ENCODE data around the gene RFX2. TPM values are rescaled to one million over a fixed set of nuclear protein-coding genes. Genes with fewer than 3 reads are reported as not detected.

RFX2 gene
- total RNA-seq, 1 donor from 2014 or later = 1.2 TPM

DNA sequence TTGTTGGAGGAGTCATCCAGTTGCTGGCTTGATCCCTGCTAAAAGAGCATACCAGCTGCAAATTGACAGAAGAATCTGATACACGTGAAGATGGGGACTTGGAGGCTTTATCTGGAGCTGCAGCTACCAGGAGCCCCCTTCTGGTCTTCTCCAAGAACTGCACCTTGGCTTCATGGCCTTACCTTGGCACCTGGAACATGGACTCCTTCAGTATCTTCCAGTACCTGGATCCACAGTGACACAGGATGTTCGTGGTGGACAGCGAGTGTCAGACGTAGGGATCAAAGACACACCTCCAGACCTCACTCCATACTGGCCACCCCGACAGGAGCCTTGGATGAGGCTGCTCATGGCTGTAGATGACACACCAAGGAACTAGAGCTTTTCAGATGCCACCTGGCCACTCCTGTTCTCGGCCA lies 15.3 kb upstream of the RFX2 start:
- Mint-ChIP-seq H3K4me1 (ENCODE audit: unreplicated experiment) (no peaks in the 10 kb centered on the region), H3K4me3 (ENCODE audit: unreplicated experiment) (no peak overlapping the region), H3K27ac (ENCODE audit: unreplicated experiment) (no peak overlapping the region), H3K36me3 (ENCODE audit: low read depth, unreplicated experiment) (no peaks in the 10 kb centered on the region), H3K27me3 (ENCODE audit: unreplicated experiment) (peaks cover 2% of the 10 kb centered on the region), H3K9me3 (ENCODE audit: unreplicated experiment) (no peaks in the 10 kb centered on the region)
- TF ChIP-seq, protein P1, sequence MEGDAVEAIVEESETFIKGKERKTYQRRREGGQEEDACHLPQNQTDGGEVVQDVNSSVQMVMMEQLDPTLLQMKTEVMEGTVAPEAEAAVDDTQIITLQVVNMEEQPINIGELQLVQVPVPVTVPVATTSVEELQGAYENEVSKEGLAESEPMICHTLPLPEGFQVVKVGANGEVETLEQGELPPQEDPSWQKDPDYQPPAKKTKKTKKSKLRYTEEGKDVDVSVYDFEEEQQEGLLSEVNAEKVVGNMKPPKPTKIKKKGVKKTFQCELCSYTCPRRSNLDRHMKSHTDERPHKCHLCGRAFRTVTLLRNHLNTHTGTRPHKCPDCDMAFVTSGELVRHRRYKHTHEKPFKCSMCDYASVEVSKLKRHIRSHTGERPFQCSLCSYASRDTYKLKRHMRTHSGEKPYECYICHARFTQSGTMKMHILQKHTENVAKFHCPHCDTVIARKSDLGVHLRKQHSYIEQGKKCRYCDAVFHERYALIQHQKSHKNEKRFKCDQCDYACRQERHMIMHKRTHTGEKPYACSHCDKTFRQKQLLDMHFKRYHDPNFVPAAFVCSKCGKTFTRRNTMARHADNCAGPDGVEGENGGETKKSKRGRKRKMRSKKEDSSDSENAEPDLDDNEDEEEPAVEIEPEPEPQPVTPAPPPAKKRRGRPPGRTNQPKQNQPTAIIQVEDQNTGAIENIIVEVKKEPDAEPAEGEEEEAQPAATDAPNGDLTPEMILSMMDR (IDR thresholded peaks at IDR 0.05; ENCODE audit: unreplicated experiment) = peak; percentile 69
- DNase-seq (ENCODE audit: low spot score) = peak; percentile 35

DNA sequence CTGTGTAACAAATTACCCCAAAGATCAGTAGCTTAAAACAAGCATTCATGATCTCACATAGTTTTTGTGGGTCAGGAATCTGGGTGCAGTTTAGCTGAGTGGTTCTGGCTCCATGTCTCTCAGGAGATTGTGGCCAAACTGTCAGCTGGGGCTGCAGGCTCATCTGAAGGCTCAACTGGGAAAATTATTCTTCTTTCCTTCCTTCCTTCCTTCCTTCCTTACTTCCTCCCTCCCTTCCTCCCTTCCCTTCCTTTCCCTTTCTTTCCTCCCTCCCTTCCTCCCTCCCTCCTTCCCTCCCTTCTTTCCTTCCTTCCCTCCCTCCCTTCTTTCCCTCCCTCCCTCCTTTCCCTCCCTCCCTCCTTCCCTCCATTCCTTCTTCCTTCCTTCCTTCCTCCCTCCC lies 8.7 kb upstream of the RFX2 start:
- Mint-ChIP-seq H3K4me3 (ENCODE audit: unreplicated experiment) (no peak overlapping the region), H3K4me1 (ENCODE audit: unreplicated experiment) (no peaks in the 10 kb centered on the region), H3K36me3 (ENCODE audit: low read depth, unreplicated experiment) (peaks cover 5% of the 10 kb centered on the region), H3K27me3 (ENCODE audit: unreplicated experiment) (peaks cover 5% of the 10 kb centered on the region), H3K27ac (ENCODE audit: unreplicated experiment) (no peak overlapping the region), H3K9me3 (ENCODE audit: unreplicated experiment) (peaks cover 5% of the 10 kb centered on the region)
- no peak for DNase-seq (ENCODE audit: low spot score)
- TF ChIP-seq, protein P1 (IDR thresholded peaks at IDR 0.05; ENCODE audit: unreplicated experiment) = no peak

DNA sequence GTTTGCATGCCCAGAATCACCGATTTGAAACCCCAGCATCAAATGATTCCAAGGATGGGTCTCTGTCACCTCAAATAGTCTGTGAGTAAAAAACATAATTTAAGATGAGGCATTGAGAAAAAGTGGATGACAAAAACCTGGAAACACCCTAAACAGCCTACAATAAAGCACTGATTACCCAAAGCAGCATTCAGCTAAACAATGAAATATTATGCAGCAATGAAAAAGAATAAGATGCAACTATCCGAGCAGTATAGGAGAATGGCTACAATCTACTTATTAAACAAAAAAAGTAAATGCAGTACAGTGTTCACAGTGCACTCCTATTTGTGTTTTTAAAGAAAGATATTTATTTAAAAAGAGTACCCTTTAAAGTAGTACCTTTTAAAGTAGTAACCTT lies 7.7 kb upstream of the RFX2 start:
- TF ChIP-seq, protein P1 (IDR thresholded peaks at IDR 0.05; ENCODE audit: unreplicated experiment) = no peak
- Mint-ChIP-seq H3K4me1 (ENCODE audit: unreplicated experiment) (no peaks in the 10 kb centered on the region), H3K9me3 (ENCODE audit: unreplicated experiment) (peaks cover 5% of the 10 kb centered on the region), H3K36me3 (ENCODE audit: low read depth, unreplicated experiment) (peaks cover 5% of the 10 kb centered on the region), H3K27me3 (ENCODE audit: unreplicated experiment) (peaks cover 7% of the 10 kb centered on the region), H3K27ac (ENCODE audit: unreplicated experiment) (no peak overlapping the region), H3K4me3 (ENCODE audit: unreplicated experiment) (no peak overlapping the region)
- no peak for DNase-seq (ENCODE audit: low spot score)

DNA sequence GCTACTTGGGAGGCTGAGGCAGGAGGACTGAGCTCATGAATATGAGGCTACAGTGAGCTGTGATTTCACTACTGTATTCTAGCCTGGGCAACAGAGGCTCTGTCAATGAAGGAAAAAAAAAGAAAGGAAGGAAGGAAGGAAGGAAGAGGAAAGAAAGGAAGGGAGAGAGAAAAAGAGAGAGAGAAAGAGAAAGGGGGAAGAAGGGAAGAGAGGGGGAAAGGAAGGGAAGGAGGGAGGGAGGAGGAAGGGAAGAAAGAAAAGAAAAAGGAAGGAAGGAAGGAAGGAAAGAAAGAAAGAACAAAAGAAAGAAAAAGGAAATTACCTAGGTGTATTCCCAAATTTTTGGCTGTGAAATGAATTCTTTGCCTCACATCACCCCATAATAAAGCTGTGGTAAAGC lies 7.2 kb upstream of the RFX2 start:
- no peak overlapping the region for H3K27ac Mint-ChIP-seq (ENCODE audit: unreplicated experiment)
- H3K4me3 Mint-ChIP-seq (ENCODE audit: unreplicated experiment) = no peak overlapping the region
- peaks cover 7% of the 10 kb centered on the region for H3K27me3 Mint-ChIP-seq (ENCODE audit: unreplicated experiment)
- peaks cover 5% of the 10 kb centered on the region for H3K36me3 Mint-ChIP-seq (ENCODE audit: low read depth, unreplicated experiment)
- TF ChIP-seq, protein P1 (IDR thresholded peaks at IDR 0.05; ENCODE audit: unreplicated experiment) = no peak
- peaks cover 5% of the 10 kb centered on the region for H3K9me3 Mint-ChIP-seq (ENCODE audit: unreplicated experiment)
- H3K4me1 Mint-ChIP-seq (ENCODE audit: unreplicated experiment) = no peaks in the 10 kb centered on the region
- DNase-seq (ENCODE audit: low spot score) = no peak

DNA sequence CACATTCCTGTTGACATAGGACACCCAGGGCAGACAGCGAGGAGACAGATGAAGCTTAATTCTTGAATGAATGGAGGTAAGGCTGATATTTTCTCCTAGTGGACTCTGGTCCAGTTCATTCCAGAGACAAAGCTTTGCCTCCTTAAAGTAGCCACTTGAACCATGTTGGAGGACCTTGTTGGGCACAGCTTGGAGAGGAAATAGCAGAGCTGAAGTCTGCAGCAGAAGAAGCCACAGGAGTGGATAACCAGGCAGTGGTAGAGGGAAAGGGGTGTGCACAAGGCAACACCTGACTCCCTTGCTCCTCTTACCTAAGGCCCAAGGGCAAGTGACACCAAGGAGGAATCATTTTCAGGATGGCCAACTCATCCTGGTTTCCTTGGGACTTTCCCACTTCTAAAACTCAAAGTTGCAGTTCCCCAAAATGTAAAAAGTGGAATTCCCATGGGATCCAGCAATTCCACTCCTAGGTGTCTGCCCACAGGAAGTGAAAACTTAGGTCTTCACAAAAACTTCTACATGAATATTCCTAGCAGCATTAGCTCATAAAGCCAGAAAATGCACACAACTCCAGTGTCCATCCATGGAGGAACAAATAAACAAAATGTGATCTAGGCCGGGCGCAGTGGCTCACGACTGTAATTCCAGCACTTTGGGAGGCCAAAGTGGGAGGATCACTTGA lies 6.6 kb upstream of the RFX2 start:
- Mint-ChIP-seq H3K27ac (ENCODE audit: unreplicated experiment) (no peak overlapping the region), H3K27me3 (ENCODE audit: unreplicated experiment) (peaks cover 7% of the 10 kb centered on the region), H3K4me1 (ENCODE audit: unreplicated experiment) (no peaks in the 10 kb centered on the region), H3K36me3 (ENCODE audit: low read depth, unreplicated experiment) (peaks cover 5% of the 10 kb centered on the region), H3K4me3 (ENCODE audit: unreplicated experiment) (no peak overlapping the region), H3K9me3 (ENCODE audit: unreplicated experiment) (peaks cover 5% of the 10 kb centered on the region)
- no peak for DNase-seq (ENCODE audit: low spot score)
- TF ChIP-seq, protein P1 (IDR thresholded peaks at IDR 0.05; ENCODE audit: unreplicated experiment) = no peak
